NT2/D1 (cell line): ENCODE measurements around the gene CTBP2.

ENCODE experiments used
- DNase-seq: peaks from one replicate; pipeline ENCODE4 v3.0.0-alpha.2; 2011; ENCODE audit warnings: low read depth, low spot score
- H3K27me3 ChIP-seq: 2 replicates; pipeline ENCODE4 v1.6.0; 2011; ENCODE audit warnings: mild to moderate bottlenecking; ENCODE audit not compliant: insufficient read length, insufficient read depth
- H3K36me3 ChIP-seq: 2 replicates; pipeline ENCODE4 v1.6.1; 2011; ENCODE audit warnings: mild to moderate bottlenecking, low read length, mixed read lengths; ENCODE audit not compliant: insufficient read depth, insufficient read length
- H3K4me1 ChIP-seq: 2 replicates; pipeline ENCODE4 v1.5.1; 2011; ENCODE audit not compliant: insufficient read depth, insufficient read length
- H3K4me3 ChIP-seq: 2 replicates; pipeline ENCODE4 v1.5.1; 2011; ENCODE audit warnings: low read depth; ENCODE audit not compliant: insufficient read length
- H3K9ac ChIP-seq: 2 replicates; pipeline ENCODE4 v1.6.0; 2011; ENCODE audit warnings: low read depth; ENCODE audit not compliant: insufficient read length
- H3K9me3 ChIP-seq: 2 replicates; pipeline ENCODE4 v1.5.1; 2011; ENCODE audit warnings: mild to moderate bottlenecking, low read length; ENCODE audit not compliant: insufficient read depth
- SUZ12 ChIP-seq: IDR thresholded peaks from 2 replicates; pipeline ENCODE4 v1.6.1; 2011; ENCODE audit not compliant: insufficient read length, insufficient read depth; ENCODE audit errors: extremely low read depth
- YY1 ChIP-seq: IDR thresholded peaks from 2 replicates; pipeline ENCODE4 v1.6.1; 2011; ENCODE audit not compliant: insufficient read length, insufficient read depth
- ZNF274 ChIP-seq: IDR thresholded peaks from 2 replicates; pipeline ENCODE4 v1.6.1; 2011; ENCODE audit warnings: mild to moderate bottlenecking, low read depth, low read length

CTBP2 gene

GRCh38 chr10:125124907-125125306 is 35.5 kb downstream of the CTBP2 start:
- Histone ChIP-seq H3K9ac (no peak overlapping the region), H3K4me3 (no peak overlapping the region), H3K4me1 (peaks cover 7% of the 10 kb centered on the region), H3K9me3 (no peaks in the 10 kb centered on the region), H3K36me3 (peaks cover 54% of the 10 kb centered on the region), H3K27me3 (no peaks in the 10 kb centered on the region)
- TF ChIP-seq YY1 = no peak
- TF ChIP-seq SUZ12 = no peak
- no peak for TF ChIP-seq ZNF274
- DNase-seq = no peak

GRCh38 chr10:125124115-125124487 is 36.3 kb downstream of the CTBP2 start:
- H3K36me3 ChIP-seq = peaks cover 50% of the 10 kb centered on the region
- peaks cover 7% of the 10 kb centered on the region for H3K4me1 ChIP-seq

GRCh38 chr10:125123476-125124114 is 36.8 kb downstream of the CTBP2 start:
- Histone ChIP-seq H3K4me1 (peaks cover 7% of the 10 kb centered on the region), H3K36me3 (peaks cover 49% of the 10 kb centered on the region), H3K4me3 (no peak overlapping the region), H3K9me3 (no peaks in the 10 kb centered on the region), H3K27me3 (no peaks in the 10 kb centered on the region), H3K9ac (no peak overlapping the region)
- no peak for DNase-seq
- no peak for TF ChIP-seq SUZ12
- no peak for TF ChIP-seq ZNF274
- TF ChIP-seq YY1 = no peak

More at GRCh38 chr10:125124115-125124487, 36.3 kb downstream of the CTBP2 start:
- Histone ChIP-seq H3K9ac (no peak overlapping the region), H3K4me3 (no peak overlapping the region), H3K27me3 (no peaks in the 10 kb centered on the region), H3K9me3 (no peaks in the 10 kb centered on the region)
- no peak for DNase-seq
- TF ChIP-seq YY1 = no peak
- no peak for TF ChIP-seq ZNF274
- TF ChIP-seq SUZ12 = no peak

GRCh38 chr10:125122566-125122965 is 37.8 kb downstream of the CTBP2 start:
- Histone ChIP-seq H3K36me3 (peaks cover 42% of the 10 kb centered on the region), H3K9ac (no peak overlapping the region), H3K4me1 (peaks cover 4% of the 10 kb centered on the region), H3K27me3 (no peaks in the 10 kb centered on the region), H3K9me3 (no peaks in the 10 kb centered on the region), H3K4me3 (no peak overlapping the region)
- no peak for TF ChIP-seq SUZ12
- no peak for DNase-seq

- TF ChIP-seq ZNF274 (no peak), SUZ12 (no peak)
- H3K4me1 ChIP-seq = peaks cover 8% of the 10 kb centered on the region
- H3K9ac ChIP-seq = no peak overlapping the region
- H3K27me3 ChIP-seq = no peaks in the 10 kb centered on the region
- H3K36me3 ChIP-seq = peaks cover 39% of the 10 kb centered on the region
- H3K4me3 ChIP-seq = no peak overlapping the region
- DNase-seq = no peak
- H3K9me3 ChIP-seq = no peaks in the 10 kb centered on the region
Measured at GRCh38 chr10:125121003-125121402, 39.4 kb downstream of the CTBP2 start.

GRCh38 chr10:125120053-125120710 is 40.2 kb downstream of the CTBP2 start:
- Histone ChIP-seq H3K9me3 (no peaks in the 10 kb centered on the region), H3K27me3 (no peaks in the 10 kb centered on the region), H3K9ac (no peak overlapping the region), H3K4me3 (no peak overlapping the region), H3K4me1 (peaks cover 10% of the 10 kb centered on the region), H3K36me3 (peaks cover 34% of the 10 kb centered on the region)
- no peak for DNase-seq
- TF ChIP-seq YY1 (no peak), ZNF274 (no peak), SUZ12 (no peak)

GRCh38 chr10:125118701-125119100 is 41.7 kb downstream of the CTBP2 start:
- H3K36me3 ChIP-seq = peaks cover 32% of the 10 kb centered on the region
- no peak for DNase-seq
- no peaks in the 10 kb centered on the region for H3K9me3 ChIP-seq
- no peak for TF ChIP-seq ZNF274
- no peak for TF ChIP-seq SUZ12
- TF ChIP-seq YY1 = no peak
- H3K4me1 ChIP-seq = peaks cover 10% of the 10 kb centered on the region
- no peak overlapping the region for H3K4me3 ChIP-seq
- H3K27me3 ChIP-seq = no peaks in the 10 kb centered on the region
- H3K9ac ChIP-seq = no peak overlapping the region
